Measurements from ENCODE around the gene CD34. TPM values are rescaled to one million over a fixed set of nuclear protein-coding genes. Genes with fewer than 3 reads are reported as not detected.

CD34 gene
- total RNA-seq, 2 experiments from 2014 or later: not detected

DNA sequence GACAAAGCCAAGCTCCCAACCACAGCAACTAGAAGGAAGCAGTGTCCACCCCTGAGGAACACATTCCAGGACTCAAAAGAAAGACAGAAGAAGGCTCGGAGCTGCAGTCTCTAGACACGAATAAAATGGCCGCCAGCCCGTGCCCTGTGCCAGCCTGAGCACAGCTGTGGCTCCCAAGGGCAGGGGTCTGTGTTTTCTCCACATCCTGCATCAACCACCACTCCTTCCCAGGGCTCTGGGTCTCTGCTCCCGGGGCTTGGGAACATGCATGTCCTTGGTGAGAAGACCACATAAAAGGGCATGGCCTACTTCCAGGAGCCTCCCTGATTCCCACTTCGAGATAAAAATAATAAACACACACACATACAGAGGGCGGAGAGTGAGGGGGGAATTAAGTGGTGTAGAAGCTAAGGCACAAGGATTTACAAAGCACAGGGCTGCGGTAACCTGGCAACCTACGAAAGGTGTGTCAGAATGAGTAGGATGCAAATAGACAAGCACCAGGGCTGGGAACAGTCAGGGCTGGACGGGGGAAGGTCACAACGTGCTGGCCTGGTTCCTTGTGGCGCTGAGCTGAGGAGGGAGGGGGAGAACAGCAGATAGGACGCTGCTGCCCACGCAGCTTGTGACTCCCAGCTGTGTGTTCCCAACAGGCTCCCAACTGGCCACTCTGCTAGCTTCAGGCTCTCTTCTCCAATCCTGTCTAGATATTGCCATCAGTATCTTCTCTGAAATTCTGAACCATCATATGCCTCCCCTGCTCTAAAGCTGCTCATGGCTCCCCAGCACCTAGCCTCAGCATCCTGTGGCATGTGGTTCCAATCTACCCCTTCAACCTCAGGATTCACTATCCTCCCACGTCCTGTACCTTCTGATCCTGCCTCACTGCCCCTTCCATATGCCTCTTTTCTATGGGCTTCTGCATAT is 72.5 kb downstream of the CD34 start:
- TF ChIP-seq EZH2phosphoT487 (IDR thresholded peaks at IDR 0.05; ENCODE audit: borderline replicate concordance, low read depth, low read length): no peak
- TF ChIP-seq, protein P1, sequence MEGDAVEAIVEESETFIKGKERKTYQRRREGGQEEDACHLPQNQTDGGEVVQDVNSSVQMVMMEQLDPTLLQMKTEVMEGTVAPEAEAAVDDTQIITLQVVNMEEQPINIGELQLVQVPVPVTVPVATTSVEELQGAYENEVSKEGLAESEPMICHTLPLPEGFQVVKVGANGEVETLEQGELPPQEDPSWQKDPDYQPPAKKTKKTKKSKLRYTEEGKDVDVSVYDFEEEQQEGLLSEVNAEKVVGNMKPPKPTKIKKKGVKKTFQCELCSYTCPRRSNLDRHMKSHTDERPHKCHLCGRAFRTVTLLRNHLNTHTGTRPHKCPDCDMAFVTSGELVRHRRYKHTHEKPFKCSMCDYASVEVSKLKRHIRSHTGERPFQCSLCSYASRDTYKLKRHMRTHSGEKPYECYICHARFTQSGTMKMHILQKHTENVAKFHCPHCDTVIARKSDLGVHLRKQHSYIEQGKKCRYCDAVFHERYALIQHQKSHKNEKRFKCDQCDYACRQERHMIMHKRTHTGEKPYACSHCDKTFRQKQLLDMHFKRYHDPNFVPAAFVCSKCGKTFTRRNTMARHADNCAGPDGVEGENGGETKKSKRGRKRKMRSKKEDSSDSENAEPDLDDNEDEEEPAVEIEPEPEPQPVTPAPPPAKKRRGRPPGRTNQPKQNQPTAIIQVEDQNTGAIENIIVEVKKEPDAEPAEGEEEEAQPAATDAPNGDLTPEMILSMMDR (conservative IDR thresholded peaks at IDR 0.05; ENCODE audit: low read length): no peak

DNA sequence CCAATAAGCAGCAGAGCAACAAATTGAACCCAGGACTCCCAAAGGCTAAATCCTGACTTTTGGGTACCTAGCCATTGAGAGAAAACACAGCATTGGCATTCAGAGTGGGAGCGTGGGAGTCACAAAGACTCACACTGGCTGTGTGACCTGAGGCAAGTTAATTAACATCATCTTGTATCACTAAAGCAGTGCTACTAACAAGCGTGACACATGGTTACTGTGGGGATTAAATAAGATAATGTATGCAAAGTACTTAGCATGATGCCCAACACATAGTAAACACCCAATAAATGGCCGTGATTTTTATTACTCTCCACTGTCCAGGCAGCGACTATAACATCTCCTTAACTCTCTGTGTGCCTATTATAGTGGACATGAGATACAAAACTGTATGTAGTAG is 73.3 kb downstream of the CD34 start:
- ChIA-PET POLR2A (no interaction called here), CTCF (ENCODE audit: unreplicated experiment) (no interaction called here)
- no TSS peak for BruUV-seq (replicated peaks)
- no peak for TF ChIP-seq EZH2phosphoT487 (IDR thresholded peaks at IDR 0.05; ENCODE audit: borderline replicate concordance, low read depth, low read length)
- TF ChIP-seq, protein P1 (conservative IDR thresholded peaks at IDR 0.05; ENCODE audit: low read length): no peak
- H3K9me3 ChIP-seq (ENCODE audit: low read length): no peaks in the 10 kb centered on the region
- no peak for DNase-seq (ENCODE audit: low spot score)
- H3K36me3 ChIP-seq (ENCODE audit: insufficient read depth, low read length): no peaks in the 10 kb centered on the region
- H3K79me2 ChIP-seq (ENCODE audit: insufficient read depth, low read depth, low read length): no peaks in the 10 kb centered on the region
- no peaks in the 10 kb centered on the region for H3K9me2 ChIP-seq (ENCODE audit: insufficient read depth, low read length)
- H3K27ac ChIP-seq (ENCODE audit: low read depth, low read length, poor library complexity, severe bottlenecking): no peak overlapping the region
- no peak overlapping the region for H3K4me3 ChIP-seq (ENCODE audit: low read depth, low read length, poor library complexity, severe bottlenecking)
- no peak overlapping the region for H2AFZ ChIP-seq (ENCODE audit: low read length)
- H3K4me2 ChIP-seq (ENCODE audit: low read length): no peak overlapping the region
- H3K4me1 ChIP-seq (ENCODE audit: insufficient read depth, low read length, poor library complexity, severe bottlenecking): no peaks in the 10 kb centered on the region
- intact Hi-C loops (cut with micrococcal nuclease; ENCODE audit: unreplicated experiment): no loop called here
- no peaks in the 10 kb centered on the region for H4K20me1 ChIP-seq (ENCODE audit: insufficient read depth, low read length)

More for the DNA sequence above, 72.5 kb downstream of the CD34 start:
- Histone ChIP-seq H3K27ac (ENCODE audit: low read depth, low read length, poor library complexity, severe bottlenecking) (no peak overlapping the region), H3K79me2 (ENCODE audit: insufficient read depth, low read depth, low read length) (no peaks in the 10 kb centered on the region), H3K9me3 (ENCODE audit: low read length) (no peaks in the 10 kb centered on the region), H3K4me1 (ENCODE audit: insufficient read depth, low read length, poor library complexity, severe bottlenecking) (no peaks in the 10 kb centered on the region), H4K20me1 (ENCODE audit: insufficient read depth, low read length) (no peaks in the 10 kb centered on the region), H3K4me2 (ENCODE audit: low read length) (no peak overlapping the region), H2AFZ (ENCODE audit: low read length) (no peak overlapping the region), H3K36me3 (ENCODE audit: insufficient read depth, low read length) (no peaks in the 10 kb centered on the region), H3K9me2 (ENCODE audit: insufficient read depth, low read length) (no peaks in the 10 kb centered on the region), H3K4me3 (ENCODE audit: low read depth, low read length, poor library complexity, severe bottlenecking) (no peak overlapping the region)
- CTCF ChIA-PET (ENCODE audit: unreplicated experiment): interaction anchor here (1.1 kb wide), 1 partner anchor 38 kb away, joined by 5 read pairs; no protein-coding TSS in a partner anchor
- intact Hi-C loops (cut with micrococcal nuclease; ENCODE audit: unreplicated experiment): no loop called here
- no TSS peak for BruUV-seq (replicated peaks)
- no peak for DNase-seq (ENCODE audit: low spot score)
- POLR2A ChIA-PET: interaction anchor here (1.3 kb wide), 1 partner anchor 16 kb away, joined by 4 read pairs; no protein-coding TSS in a partner anchor
